ENCODE data around the gene KCTD20.

The KCTD20 gene

DNA sequence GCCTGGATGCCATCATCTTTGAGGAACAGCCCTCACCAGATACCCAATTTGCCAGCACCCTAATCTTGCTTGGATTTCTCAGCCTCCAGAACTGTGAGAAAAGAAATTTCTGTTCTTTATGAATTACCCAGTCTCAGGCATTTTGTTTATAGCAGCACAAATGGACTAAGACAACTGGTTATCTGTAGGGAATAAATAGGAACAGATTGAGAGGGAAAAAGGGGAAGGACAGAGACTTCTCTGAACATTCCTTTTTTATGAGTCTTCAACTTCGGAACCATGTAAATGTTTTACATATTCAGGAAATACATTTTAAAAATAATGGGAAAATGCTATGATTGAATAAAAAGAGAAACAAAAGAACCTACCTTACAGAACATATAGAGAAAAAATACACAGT is 20.9 kb downstream of the KCTD20 start:
- H2BK120ac ChIP-seq (ENCODE audit: low read depth, low read length): no peak overlapping the region
- no peak overlapping the region for H2BK5ac ChIP-seq (ENCODE audit: low read length)
- H3K14ac ChIP-seq (ENCODE audit: low read length): no peak overlapping the region
- H2AFZ ChIP-seq (ENCODE audit: low read length): no peak overlapping the region
- peaks cover 0 to 5% of the 10 kb centered on the region in 2 donors for H3K9me3 ChIP-seq (replicated peaks in 1 of 2; ENCODE audit: control insufficient read depth in 2 of 2, insufficient read depth in 1 of 2, low read depth in 1 of 2, low read length in 2 of 2)
- H2AK5ac ChIP-seq (ENCODE audit: low read depth, low read length): no peak overlapping the region
- no peaks in the 10 kb centered on the region for H3K4me1 ChIP-seq (ENCODE audit: control insufficient read depth in 2 of 2, insufficient read depth in 1 of 2, low read depth in 1 of 2, low read length in 2 of 2)
- H2BK15ac ChIP-seq (ENCODE audit: low read length): no peak overlapping the region
- H3K18ac ChIP-seq (ENCODE audit: low read length): no peak overlapping the region
- H3K79me1 ChIP-seq (ENCODE audit: low read depth, low read length): no peaks in the 10 kb centered on the region
- no peak for DNase-seq (ENCODE audit: low spot score)
- no peak overlapping the region for H2BK12ac ChIP-seq (ENCODE audit: low read length)
- H3K27me3 ChIP-seq (ENCODE audit: control insufficient read depth in 3 of 3, insufficient read depth in 3 of 3, low read depth in 1 of 3, low read length in 3 of 3): no peaks in the 10 kb centered on the region
- H3K9ac ChIP-seq (ENCODE audit: low read depth, low read length, poor library complexity): no peak overlapping the region
- WGBS, 2 donors (ENCODE audit: extremely low coverage in 2 of 2, insufficient read length in 2 of 2, insufficient replicate concordance in 1 of 2): no CpG with 5 or more reads among the region's 1 CpG
- H3K36me3 ChIP-seq (replicated peaks in 1 of 2; ENCODE audit: control insufficient read depth in 2 of 2, insufficient read depth in 2 of 2, low read length in 2 of 2): peaks cover 1 to 16% of the 10 kb centered on the region in 2 donors
- H4K91ac ChIP-seq (ENCODE audit: low read depth, low read length, poor library complexity): no peak overlapping the region
- no peak overlapping the region for H3K4me3 ChIP-seq (ENCODE audit: low read length in 2 of 2)
- no peak overlapping the region for H3K4ac ChIP-seq (ENCODE audit: low read length)
- no peak overlapping the region for H3K23ac ChIP-seq (ENCODE audit: low read depth, low read length, poor library complexity)
- H3K27ac ChIP-seq (replicated peaks; ENCODE audit: low read length): no peak overlapping the region
- no peak overlapping the region for H4K8ac ChIP-seq (ENCODE audit: low read depth, low read length)
- no peak overlapping the region for H3K4me2 ChIP-seq (ENCODE audit: insufficient read depth, low read length, poor library complexity, severe bottlenecking)

DNA sequence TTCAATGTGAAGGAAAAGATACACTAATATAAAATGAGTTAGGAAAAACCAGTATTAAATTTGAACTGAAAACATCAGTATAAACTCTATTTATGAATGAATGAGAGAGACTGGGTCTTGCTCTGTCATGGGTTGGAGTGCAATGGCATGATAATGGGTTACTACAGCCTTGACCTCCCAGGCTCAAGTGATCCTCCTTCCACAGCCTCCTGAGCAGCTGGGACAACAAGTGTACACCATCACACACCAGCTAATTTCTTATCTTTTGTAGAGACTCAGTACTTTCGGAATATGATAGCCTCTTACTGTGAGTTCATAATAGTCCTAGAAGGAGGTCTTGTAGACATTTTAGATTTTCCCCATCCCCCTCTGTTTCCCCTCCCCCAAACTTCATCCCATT is 21.4 kb downstream of the KCTD20 start:
- no peak overlapping the region for H3K9ac ChIP-seq (ENCODE audit: low read depth, low read length, poor library complexity)

GRCh38 chr6:36467625-36468024 is 24.8 kb downstream of the KCTD20 start:
- Histone ChIP-seq H4K91ac (ENCODE audit: low read depth, low read length, poor library complexity) (no peak overlapping the region), H3K4me3 (ENCODE audit: low read length in 2 of 2) (no peak overlapping the region), H3K14ac (ENCODE audit: low read length) (no peak overlapping the region), H3K27ac (replicated peaks; ENCODE audit: low read length) (no peak overlapping the region), H2AK5ac (ENCODE audit: low read depth, low read length) (no peak overlapping the region), H2BK15ac (ENCODE audit: low read length) (no peak overlapping the region), H2BK120ac (ENCODE audit: low read depth, low read length) (no peak overlapping the region), H3K9ac (ENCODE audit: low read depth, low read length, poor library complexity) (no peak overlapping the region), H2AFZ (ENCODE audit: low read length) (no peak overlapping the region), H3K4me1 (ENCODE audit: control insufficient read depth in 2 of 2, insufficient read depth in 1 of 2, low read depth in 1 of 2, low read length in 2 of 2) (no peaks in the 10 kb centered on the region), H3K79me1 (ENCODE audit: low read depth, low read length) (no peaks in the 10 kb centered on the region), H3K4ac (ENCODE audit: low read length) (no peak overlapping the region), H2BK12ac (ENCODE audit: low read length) (no peak overlapping the region), H3K36me3 (replicated peaks in 1 of 2; ENCODE audit: control insufficient read depth in 2 of 2, insufficient read depth in 2 of 2, low read length in 2 of 2) (peaks cover 6 to 36% of the 10 kb centered on the region in 2 donors), H3K23ac (ENCODE audit: low read depth, low read length, poor library complexity) (no peak overlapping the region), H4K8ac (ENCODE audit: low read depth, low read length) (no peak overlapping the region), H2BK5ac (ENCODE audit: low read length) (no peak overlapping the region), H3K27me3 (ENCODE audit: control insufficient read depth in 3 of 3, insufficient read depth in 3 of 3, low read depth in 1 of 3, low read length in 3 of 3) (no peaks in the 10 kb centered on the region), H3K18ac (ENCODE audit: low read length) (no peak overlapping the region), H3K9me3 (replicated peaks in 1 of 2; ENCODE audit: control insufficient read depth in 2 of 2, insufficient read depth in 1 of 2, low read depth in 1 of 2, low read length in 2 of 2) (peaks cover 0 to under 1% of the 10 kb centered on the region in 2 donors), H3K4me2 (ENCODE audit: insufficient read depth, low read length, poor library complexity, severe bottlenecking) (no peak overlapping the region)
- no CpG with 5 or more reads among the region's 3 CpGs for WGBS, 2 donors (ENCODE audit: extremely low coverage in 2 of 2, insufficient read length in 2 of 2, insufficient replicate concordance in 1 of 2)
- no peak for DNase-seq (ENCODE audit: low spot score)

More for the DNA sequence above, 21.4 kb downstream of the KCTD20 start:
- no peak overlapping the region for H2BK120ac ChIP-seq (ENCODE audit: low read depth, low read length)
- H4K91ac ChIP-seq (ENCODE audit: low read depth, low read length, poor library complexity): no peak overlapping the region
- H2BK15ac ChIP-seq (ENCODE audit: low read length): no peak overlapping the region
- H3K79me1 ChIP-seq (ENCODE audit: low read depth, low read length): no peaks in the 10 kb centered on the region
- H3K23ac ChIP-seq (ENCODE audit: low read depth, low read length, poor library complexity): no peak overlapping the region
- H3K4me2 ChIP-seq (ENCODE audit: insufficient read depth, low read length, poor library complexity, severe bottlenecking): no peak overlapping the region
- no peak overlapping the region for H2BK5ac ChIP-seq (ENCODE audit: low read length)
- H4K8ac ChIP-seq (ENCODE audit: low read depth, low read length): no peak overlapping the region
- no peaks in the 10 kb centered on the region for H3K4me1 ChIP-seq (ENCODE audit: control insufficient read depth in 2 of 2, insufficient read depth in 1 of 2, low read depth in 1 of 2, low read length in 2 of 2)
- no peak overlapping the region for H2BK12ac ChIP-seq (ENCODE audit: low read length)
- peaks cover 1 to 16% of the 10 kb centered on the region in 2 donors for H3K36me3 ChIP-seq (replicated peaks in 1 of 2; ENCODE audit: control insufficient read depth in 2 of 2, insufficient read depth in 2 of 2, low read length in 2 of 2)
- peaks cover 0 to 5% of the 10 kb centered on the region in 2 donors for H3K9me3 ChIP-seq (replicated peaks in 1 of 2; ENCODE audit: control insufficient read depth in 2 of 2, insufficient read depth in 1 of 2, low read depth in 1 of 2, low read length in 2 of 2)
- H3K27me3 ChIP-seq (ENCODE audit: control insufficient read depth in 3 of 3, insufficient read depth in 3 of 3, low read depth in 1 of 3, low read length in 3 of 3): no peaks in the 10 kb centered on the region
- no peak overlapping the region for H3K18ac ChIP-seq (ENCODE audit: low read length)
- H2AK5ac ChIP-seq (ENCODE audit: low read depth, low read length): no peak overlapping the region
- WGBS, 2 donors (ENCODE audit: extremely low coverage in 2 of 2, insufficient read length in 2 of 2, insufficient replicate concordance in 1 of 2): no CpG with 5 or more reads among the region's 1 CpG
- DNase-seq (ENCODE audit: low spot score): no peak
- no peak overlapping the region for H3K4me3 ChIP-seq (ENCODE audit: low read length in 2 of 2)
- H2AFZ ChIP-seq (ENCODE audit: low read length): no peak overlapping the region
- H3K14ac ChIP-seq (ENCODE audit: low read length): no peak overlapping the region
- no peak overlapping the region for H3K27ac ChIP-seq (replicated peaks; ENCODE audit: low read length)
- no peak overlapping the region for H3K4ac ChIP-seq (ENCODE audit: low read length)

DNA sequence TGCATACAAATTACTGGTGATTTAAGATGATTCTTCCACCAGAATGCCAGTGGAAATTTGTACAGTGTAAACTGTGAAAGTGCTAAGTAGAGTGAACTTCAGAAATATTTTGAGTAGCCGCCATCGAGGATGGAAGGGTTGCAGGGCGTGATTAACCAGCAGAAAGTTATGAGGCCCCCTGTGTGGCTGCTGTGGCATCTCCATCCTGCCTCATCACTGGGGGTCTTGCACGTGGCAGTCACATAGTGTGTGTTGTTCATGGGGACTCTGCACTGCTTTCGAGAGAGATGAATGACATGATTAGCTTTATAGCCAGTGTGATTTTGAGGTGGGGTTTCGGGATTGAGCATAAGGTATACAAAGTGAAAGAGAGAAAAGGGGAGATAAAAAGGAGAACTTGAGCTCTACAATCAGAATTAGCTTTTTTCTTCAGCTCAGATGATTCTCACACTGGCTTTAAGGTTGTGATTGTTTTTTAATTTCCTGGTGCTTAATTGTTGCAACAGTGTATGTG is 26.4 kb downstream of the KCTD20 start:
- no peak overlapping the region for H2AK5ac ChIP-seq (ENCODE audit: low read depth, low read length)
- no peak overlapping the region for H2BK120ac ChIP-seq (ENCODE audit: low read depth, low read length)
- H3K9ac ChIP-seq (ENCODE audit: low read depth, low read length, poor library complexity): no peak overlapping the region
- H2BK5ac ChIP-seq (ENCODE audit: low read length): no peak overlapping the region
- no peak overlapping the region for H4K91ac ChIP-seq (ENCODE audit: low read depth, low read length, poor library complexity)
- no peak for DNase-seq (ENCODE audit: low spot score)
- peaks cover 4 to 37% of the 10 kb centered on the region in 2 donors for H3K36me3 ChIP-seq (replicated peaks in 1 of 2; ENCODE audit: control insufficient read depth in 2 of 2, insufficient read depth in 2 of 2, low read length in 2 of 2)
- no peak overlapping the region for H3K14ac ChIP-seq (ENCODE audit: low read length)
- H3K23ac ChIP-seq (ENCODE audit: low read depth, low read length, poor library complexity): no peak overlapping the region
- H2AFZ ChIP-seq (ENCODE audit: low read length): no peak overlapping the region
- no peak overlapping the region for H3K4me3 ChIP-seq (ENCODE audit: low read length in 2 of 2)
- H3K27ac ChIP-seq (replicated peaks; ENCODE audit: low read length): no peak overlapping the region
- H3K79me1 ChIP-seq (ENCODE audit: low read depth, low read length): no peaks in the 10 kb centered on the region
- no peak overlapping the region for H3K4ac ChIP-seq (ENCODE audit: low read length)
- no peak overlapping the region for H3K18ac ChIP-seq (ENCODE audit: low read length)
- H3K27me3 ChIP-seq (ENCODE audit: control insufficient read depth in 3 of 3, insufficient read depth in 3 of 3, low read depth in 1 of 3, low read length in 3 of 3): no peaks in the 10 kb centered on the region
- no peak overlapping the region for H2BK12ac ChIP-seq (ENCODE audit: low read length)
- H3K9me3 ChIP-seq (replicated peaks in 1 of 2; ENCODE audit: control insufficient read depth in 2 of 2, insufficient read depth in 1 of 2, low read depth in 1 of 2, low read length in 2 of 2): no peaks in the 10 kb centered on the region
- H3K4me2 ChIP-seq (ENCODE audit: insufficient read depth, low read length, poor library complexity, severe bottlenecking): no peak overlapping the region
- H3K4me1 ChIP-seq (ENCODE audit: control insufficient read depth in 2 of 2, insufficient read depth in 1 of 2, low read depth in 1 of 2, low read length in 2 of 2): no peaks in the 10 kb centered on the region
- no CpG with 5 or more reads among the region's 6 CpGs for WGBS, 2 donors (ENCODE audit: extremely low coverage in 2 of 2, insufficient read length in 2 of 2, insufficient replicate concordance in 1 of 2)
- H4K8ac ChIP-seq (ENCODE audit: low read depth, low read length): no peak overlapping the region
- H2BK15ac ChIP-seq (ENCODE audit: low read length): no peak overlapping the region
